Endothelial cell (in vitro differentiated cells): ENCODE measurements around the gene SKIDA1. TPM values are rescaled to one million over a fixed set of nuclear protein-coding genes. Genes with fewer than 3 reads are reported as not detected.

Source experiments
- DNase-seq: peaks from one replicate; pipeline ENCODE4 v3.0.0; 2021; ENCODE audit warnings: low spot score
- H3K27ac Mint-ChIP-seq: one replicate; pipeline ENCODE4 v1.8.0; 2021; ENCODE audit warnings: mixed read lengths, inconsistent platforms; ENCODE audit not compliant: unreplicated experiment
- H3K27me3 Mint-ChIP-seq: one replicate; pipeline ENCODE4 v1.8.0; 2021; ENCODE audit warnings: mild to moderate bottlenecking, moderate library complexity, mixed read lengths, inconsistent platforms; ENCODE audit not compliant: unreplicated experiment
- H3K36me3 Mint-ChIP-seq: one replicate; pipeline ENCODE4 v1.8.0; 2021; ENCODE audit warnings: mild to moderate bottlenecking, low read depth, mixed read lengths, inconsistent platforms; ENCODE audit not compliant: unreplicated experiment
- H3K4me1 Mint-ChIP-seq: one replicate; pipeline ENCODE4 v1.8.0; 2021; ENCODE audit warnings: mild to moderate bottlenecking, mixed read lengths, inconsistent platforms; ENCODE audit not compliant: unreplicated experiment
- H3K4me3 Mint-ChIP-seq: one replicate; pipeline ENCODE4 v1.8.0; 2021; ENCODE audit warnings: mild to moderate bottlenecking, mixed read lengths, inconsistent platforms; ENCODE audit not compliant: unreplicated experiment
- H3K9me3 Mint-ChIP-seq: one replicate; pipeline ENCODE4 v1.8.0; 2021; ENCODE audit warnings: mixed read lengths, inconsistent platforms; ENCODE audit not compliant: unreplicated experiment
- total RNA-seq: library from RNA; stranded (reverse); fragmentation: NEBNext Ultra II Directional; extraction: Animal tissue kit (Norgen Biotek cat#: 25700); gene quantifications from one replicate; pipeline ENCODE4 v1.2.1, GENCODE V29; 2021; ENCODE audit not compliant: unreplicated experiment
- TF ChIP-seq, protein P1 (sequence below): fragments of 200-600 bp; sonication (generic); IDR thresholded peaks from one replicate; pipeline ENCODE4 v1.5.0; 2021; ENCODE audit warnings: antibody characterized with exemption; ENCODE audit not compliant: unreplicated experiment

The SKIDA1 gene
- total RNA-seq, 1 donor from 2014 or later = 5.9 TPM

- H3K4me3 Mint-ChIP-seq = peak overlapping the region; percentile 92
- peak overlapping the region; percentile 92 for H3K27ac Mint-ChIP-seq
- TF ChIP-seq, protein P1, sequence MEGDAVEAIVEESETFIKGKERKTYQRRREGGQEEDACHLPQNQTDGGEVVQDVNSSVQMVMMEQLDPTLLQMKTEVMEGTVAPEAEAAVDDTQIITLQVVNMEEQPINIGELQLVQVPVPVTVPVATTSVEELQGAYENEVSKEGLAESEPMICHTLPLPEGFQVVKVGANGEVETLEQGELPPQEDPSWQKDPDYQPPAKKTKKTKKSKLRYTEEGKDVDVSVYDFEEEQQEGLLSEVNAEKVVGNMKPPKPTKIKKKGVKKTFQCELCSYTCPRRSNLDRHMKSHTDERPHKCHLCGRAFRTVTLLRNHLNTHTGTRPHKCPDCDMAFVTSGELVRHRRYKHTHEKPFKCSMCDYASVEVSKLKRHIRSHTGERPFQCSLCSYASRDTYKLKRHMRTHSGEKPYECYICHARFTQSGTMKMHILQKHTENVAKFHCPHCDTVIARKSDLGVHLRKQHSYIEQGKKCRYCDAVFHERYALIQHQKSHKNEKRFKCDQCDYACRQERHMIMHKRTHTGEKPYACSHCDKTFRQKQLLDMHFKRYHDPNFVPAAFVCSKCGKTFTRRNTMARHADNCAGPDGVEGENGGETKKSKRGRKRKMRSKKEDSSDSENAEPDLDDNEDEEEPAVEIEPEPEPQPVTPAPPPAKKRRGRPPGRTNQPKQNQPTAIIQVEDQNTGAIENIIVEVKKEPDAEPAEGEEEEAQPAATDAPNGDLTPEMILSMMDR = no peak
- H3K27me3 Mint-ChIP-seq = peaks cover 15% of the 10 kb centered on the region
- H3K9me3 Mint-ChIP-seq = no peaks in the 10 kb centered on the region
- H3K36me3 Mint-ChIP-seq = peaks cover 12% of the 10 kb centered on the region
- DNase-seq = peak; percentile 23
- peaks cover 63% of the 10 kb centered on the region for H3K4me1 Mint-ChIP-seq
Measured at GRCh38 chr10:21524526-21525366, 736 bp downstream of the SKIDA1 start.

- DNase-seq = no peak
- H3K9me3 Mint-ChIP-seq = no peaks in the 10 kb centered on the region
- TF ChIP-seq, protein P1 = no peak
- H3K27ac Mint-ChIP-seq = peak overlapping the region; percentile 92
- peaks cover 12% of the 10 kb centered on the region for H3K36me3 Mint-ChIP-seq
- H3K4me1 Mint-ChIP-seq = peaks cover 65% of the 10 kb centered on the region
- no peak overlapping the region for H3K4me3 Mint-ChIP-seq
- peaks cover 15% of the 10 kb centered on the region for H3K27me3 Mint-ChIP-seq
Measured at GRCh38 chr10:21524131-21524525, 1.4 kb downstream of the SKIDA1 start.

GRCh38 chr10:21523557-21524008, 1.9 kb downstream of the SKIDA1 start:
- Mint-ChIP-seq H3K4me1 (peaks cover 65% of the 10 kb centered on the region), H3K27me3 (peaks cover 13% of the 10 kb centered on the region), H3K4me3 (peak overlapping the region; percentile 81), H3K27ac (peak overlapping the region; percentile 72), H3K36me3 (peaks cover 12% of the 10 kb centered on the region), H3K9me3 (no peaks in the 10 kb centered on the region)
- TF ChIP-seq, protein P1 = no peak
- no peak for DNase-seq

DNA sequence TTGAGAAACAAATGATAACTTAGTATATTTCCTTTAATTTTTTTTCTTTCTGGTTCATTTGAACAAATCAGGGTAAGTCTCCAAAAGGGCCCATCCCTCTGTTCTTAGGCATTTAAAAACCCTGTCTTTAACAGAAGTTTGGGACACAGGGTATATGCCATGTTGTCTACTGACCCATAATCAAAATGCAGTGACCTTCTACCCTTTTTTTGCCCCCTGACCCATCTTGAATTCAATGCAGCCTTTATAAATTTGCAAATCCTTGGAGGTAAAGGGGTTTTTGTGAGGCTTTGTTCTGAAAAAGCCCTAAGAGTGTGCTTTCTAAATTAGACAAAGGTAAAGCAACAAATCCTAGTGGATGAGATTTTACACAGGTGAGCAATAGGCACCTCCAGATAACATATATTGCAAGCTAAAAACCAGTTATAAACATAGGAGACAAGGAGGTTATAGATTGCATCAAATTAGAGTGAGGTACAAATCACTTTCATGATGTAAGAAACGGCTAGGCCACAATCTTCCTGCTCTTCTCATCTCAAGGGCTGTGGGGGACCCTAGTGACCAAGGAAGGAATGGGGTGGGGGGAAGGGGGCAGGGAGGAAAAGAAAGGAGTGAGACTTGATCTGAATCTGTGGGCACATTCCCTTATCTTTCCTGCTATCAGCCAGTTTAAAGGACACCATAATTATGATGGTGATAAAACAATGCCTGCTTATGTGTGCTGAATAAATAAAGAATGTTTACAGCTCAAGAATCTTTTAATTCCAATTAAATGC, 2.7 kb downstream of the SKIDA1 start:
- Mint-ChIP-seq H3K36me3 (peaks cover 18% of the 10 kb centered on the region), H3K4me1 (peaks cover 65% of the 10 kb centered on the region)
- DNase-seq = no peak

More for the DNA sequence above, 2.7 kb downstream of the SKIDA1 start:
- Mint-ChIP-seq H3K4me3 (peak overlapping the region; percentile 81), H3K9me3 (no peaks in the 10 kb centered on the region), H3K27ac (peak overlapping the region; percentile 72), H3K27me3 (peaks cover 17% of the 10 kb centered on the region)
- TF ChIP-seq, protein P1 = no peak
